H9 (cell line): ENCODE data around the gene CAMK2B. TPM values are rescaled to one million over a fixed set of nuclear protein-coding genes. Genes with fewer than 3 reads are reported as not detected.

Experiments used
- DNase-seq: peaks from one replicate; pipeline ENCODE4 v3.0.0-alpha.2; 2017
- H2AFZ ChIP-seq: one replicate; pipeline ENCODE4 v1.6.1; 2013; ENCODE audit warnings: mild to moderate bottlenecking, low read length, control low read depth, moderate library complexity
- H2AK5ac ChIP-seq: 2 replicates; pipeline ENCODE4 v1.6.1; 2013; ENCODE audit warnings: low read length, control low read depth, mixed read lengths; ENCODE audit not compliant: insufficient read length
- H2BK120ac ChIP-seq: one replicate; pipeline ENCODE4 v1.6.1; 2013; ENCODE audit warnings: low read depth, mild to moderate bottlenecking, low read length, control low read depth, inconsistent platforms; ENCODE audit not compliant: poor library complexity, severe bottlenecking
- H2BK12ac ChIP-seq: 2 replicates; pipeline ENCODE4 v1.6.1; 2013; ENCODE audit warnings: low read length, control low read depth, mixed read lengths, low read depth; ENCODE audit not compliant: insufficient read length
- H2BK15ac ChIP-seq: 2 replicates; pipeline ENCODE4 v1.6.1; 2013; ENCODE audit warnings: low read depth, low read length, control low read depth
- H2BK20ac ChIP-seq: one replicate; pipeline ENCODE4 v1.6.1; 2013; ENCODE audit warnings: low read depth, mild to moderate bottlenecking, low read length, control low read depth, inconsistent platforms; ENCODE audit not compliant: poor library complexity, severe bottlenecking
- H2BK5ac ChIP-seq: 2 replicates; pipeline ENCODE4 v1.6.1; 2013; ENCODE audit warnings: low read length, control low read depth, mixed read lengths; ENCODE audit not compliant: insufficient read length
- H3K14ac ChIP-seq: 2 replicates; pipeline ENCODE4 v1.6.1; 2013; ENCODE audit warnings: low read length, control low read depth; ENCODE audit not compliant: insufficient read depth
- H3K18ac ChIP-seq: 2 replicates; pipeline ENCODE4 v1.6.1; 2013; ENCODE audit warnings: low read depth, mild to moderate bottlenecking, mixed read lengths, low read length, control low read depth; ENCODE audit not compliant: insufficient read length
- H3K23ac ChIP-seq: 2 replicates; pipeline ENCODE4 v1.6.1; 2013; ENCODE audit warnings: low read length, control low read depth, mixed read lengths, low read depth; ENCODE audit not compliant: insufficient read length
- H3K23me2 ChIP-seq: 2 replicates; pipeline ENCODE4 v1.6.1; 2013; ENCODE audit warnings: low read depth, mild to moderate bottlenecking, mixed read lengths, low read length, control low read depth; ENCODE audit not compliant: insufficient read length, poor library complexity, severe bottlenecking
- H3K27ac ChIP-seq: 2 replicates; pipeline ENCODE4 v1.5.1; 2013; ENCODE audit warnings: low read length, control low read depth, mixed read lengths, low read depth; ENCODE audit not compliant: insufficient read length
- H3K27me3 ChIP-seq: 2 replicates; pipeline ENCODE4 v1.6.1; 2013; ENCODE audit warnings: low read length, control low read depth, inconsistent platforms; ENCODE audit not compliant: insufficient read depth
- H3K4ac ChIP-seq: 2 replicates; pipeline ENCODE4 v1.6.1; 2013; ENCODE audit warnings: low read depth, mild to moderate bottlenecking, control low read depth, inconsistent platforms, low read length, moderate library complexity
- H3K4me1 ChIP-seq: 2 replicates; pipeline ENCODE4 v1.6.1; 2013; ENCODE audit warnings: low read length, control low read depth, inconsistent platforms; ENCODE audit not compliant: insufficient read depth
- H3K4me2 ChIP-seq: 2 replicates; pipeline ENCODE4 v1.6.1; 2013; ENCODE audit warnings: low read length, control low read depth, mixed read lengths; ENCODE audit not compliant: insufficient read length, insufficient read depth
- H3K56ac ChIP-seq: 2 replicates; pipeline ENCODE4 v1.6.1; 2013; ENCODE audit warnings: low read depth, mild to moderate bottlenecking, mixed read lengths, low read length, control low read depth; ENCODE audit not compliant: insufficient read length
- H3K79me1 ChIP-seq: 2 replicates; pipeline ENCODE4 v1.6.1; 2013; ENCODE audit warnings: low read depth, mild to moderate bottlenecking, moderate library complexity, low read length, control low read depth, inconsistent platforms; ENCODE audit not compliant: insufficient read depth, poor library complexity, severe bottlenecking
- H3K79me2 ChIP-seq: 2 replicates; pipeline ENCODE4 v1.6.1; 2013; ENCODE audit warnings: low read length, control low read depth, inconsistent platforms; ENCODE audit not compliant: insufficient read depth
- H3K9ac ChIP-seq: 2 replicates; pipeline ENCODE4 v1.6.1; 2013; ENCODE audit warnings: low read length, control low read depth, mixed read lengths; ENCODE audit not compliant: insufficient read length; ENCODE audit errors: extremely low read depth
- H3K9me3 ChIP-seq: one replicate; pipeline ENCODE4 v1.6.1; 2013; ENCODE audit warnings: low read depth, low read length, inconsistent platforms; ENCODE audit not compliant: control insufficient read depth
- H3T11ph ChIP-seq: one replicate; pipeline ENCODE4 v1.6.1; 2013; ENCODE audit warnings: mild to moderate bottlenecking, low read length, control low read depth, inconsistent platforms
- H4K20me1 ChIP-seq: one replicate; pipeline ENCODE4 v1.6.1; 2013; ENCODE audit not compliant: control insufficient read depth, insufficient read length, insufficient read depth
- H4K5ac ChIP-seq: 2 replicates; pipeline ENCODE4 v1.6.1; 2013; ENCODE audit warnings: low read depth, mild to moderate bottlenecking, mixed read lengths, low read length, control low read depth; ENCODE audit not compliant: insufficient read length
- H4K8ac ChIP-seq: replicated peaks from 2 replicates; pipeline ENCODE4 v1.6.1; 2013; ENCODE audit warnings: low read length, control low read depth, mixed read lengths, low read depth; ENCODE audit not compliant: insufficient read length
- H4K91ac ChIP-seq: 2 replicates; pipeline ENCODE4 v1.6.1; 2013; ENCODE audit warnings: low read depth, mild to moderate bottlenecking, moderate library complexity, mixed read lengths, low read length, control low read depth; ENCODE audit not compliant: insufficient read length
- H3K27ac Mint-ChIP-seq, 3 experiments: 2 replicates in 2 of 3; 3 replicates in 1 of 3; pipeline ENCODE4 v1.8.0; 2020 to 2021; ENCODE audit warnings: mixed read lengths in 3 of 3, mild to moderate bottlenecking in 1 of 3, moderate library complexity in 1 of 3
- H3K27me3 Mint-ChIP-seq: 2 replicates; pipeline ENCODE4 v1.8.0; 2021; ENCODE audit warnings: low read depth, mild to moderate bottlenecking, moderate library complexity, mixed read lengths
- H3K36me3 Mint-ChIP-seq, 3 experiments: 2 replicates in 2 of 3; 3 replicates in 1 of 3; pipeline ENCODE4 v1.8.0; 2020 to 2021; ENCODE audit warnings: low read depth in 3 of 3, mixed read lengths in 3 of 3; ENCODE audit not compliant: insufficient read depth in 1 of 3
- H3K4me1 Mint-ChIP-seq, 2 experiments: 2 replicates each; pipeline ENCODE4 v1.8.0; 2020; ENCODE audit warnings: mixed read lengths in 2 of 2
- H3K4me3 Mint-ChIP-seq, 2 experiments: 2 replicates in 1 of 2; 3 replicates in 1 of 2; pipeline ENCODE4 v1.8.0; 2020 to 2021; ENCODE audit warnings: mild to moderate bottlenecking in 2 of 2, mixed read lengths in 2 of 2, moderate library complexity in 1 of 2
- H3K9me3 Mint-ChIP-seq, 2 experiments: 2 replicates in 1 of 2; 3 replicates in 1 of 2; pipeline ENCODE4 v1.8.0; 2020; ENCODE audit warnings: mild to moderate bottlenecking in 2 of 2, mixed read lengths in 2 of 2, moderate library complexity in 1 of 2
- WGBS: extraction: QIAGEN DNeasy Blood & Tissue Kit; methylation state at CpG from one replicate; pipeline ENCODE4 v1.1.7; 2013; ENCODE audit warnings: missing lambda C conversion rate, low lambda C conversion rate, mixed read lengths; ENCODE audit not compliant: insufficient read length; ENCODE audit errors: extremely low coverage; 5-methylcytosine and 5-hydroxymethylcytosine counted together
- total RNA-seq: library from RNA; stranded (reverse); gene quantifications from 2 replicates; pipeline ENCODE4 v1.2.1, GENCODE V29; 2021
- TF ChIP-seq, protein P1 (sequence below): fragments of 200-600 bp; sonication (generic); conservative IDR thresholded peaks from 3 replicates; pipeline ENCODE4 v1.8.0; 2021; ENCODE audit warnings: antibody characterized with exemption, mild to moderate bottlenecking

Gene CAMK2B
- total RNA-seq, 1 experiment from 2014 or later = 0.17 TPM

- H4K8ac ChIP-seq = no peak overlapping the region
- no peaks in the 10 kb centered on the region for H3K79me2 ChIP-seq
- H2BK20ac ChIP-seq = no peak overlapping the region
- H2BK12ac ChIP-seq = no peak overlapping the region
- no peaks in the 10 kb centered on the region for H4K20me1 ChIP-seq
- H3K56ac ChIP-seq = no peak overlapping the region
- no peak overlapping the region for H3K9ac ChIP-seq
- peaks cover 31% of the 10 kb centered on the region; the same call in 1 of the 2 replicates for H3K27me3 ChIP-seq
- H3K4me3 Mint-ChIP-seq = peak overlapping the region; percentile 26 to 73; a peak in 2 of 5 replicates
- H4K5ac ChIP-seq = no peak overlapping the region
- no peak overlapping the region for H3K4ac ChIP-seq
- H3K4me1 ChIP-seq = no peaks in the 10 kb centered on the region
- no peaks in the 10 kb centered on the region for H3K9me3 ChIP-seq
- H4K91ac ChIP-seq = no peak overlapping the region
- no peak overlapping the region for H2BK5ac ChIP-seq
- no peak overlapping the region for H3K23ac ChIP-seq
- H3K18ac ChIP-seq = no peak overlapping the region
- peaks cover 11 to 25% of the 10 kb centered on the region in 2 experiments for H3K4me1 Mint-ChIP-seq
- H3K27ac ChIP-seq = no peak overlapping the region
- H2BK15ac ChIP-seq = no peak overlapping the region
- no peak overlapping the region for H2AFZ ChIP-seq
- H3K36me3 Mint-ChIP-seq = no peaks in the 10 kb centered on the region; a peak in 1 of 7 replicates
- TF ChIP-seq, protein P1, sequence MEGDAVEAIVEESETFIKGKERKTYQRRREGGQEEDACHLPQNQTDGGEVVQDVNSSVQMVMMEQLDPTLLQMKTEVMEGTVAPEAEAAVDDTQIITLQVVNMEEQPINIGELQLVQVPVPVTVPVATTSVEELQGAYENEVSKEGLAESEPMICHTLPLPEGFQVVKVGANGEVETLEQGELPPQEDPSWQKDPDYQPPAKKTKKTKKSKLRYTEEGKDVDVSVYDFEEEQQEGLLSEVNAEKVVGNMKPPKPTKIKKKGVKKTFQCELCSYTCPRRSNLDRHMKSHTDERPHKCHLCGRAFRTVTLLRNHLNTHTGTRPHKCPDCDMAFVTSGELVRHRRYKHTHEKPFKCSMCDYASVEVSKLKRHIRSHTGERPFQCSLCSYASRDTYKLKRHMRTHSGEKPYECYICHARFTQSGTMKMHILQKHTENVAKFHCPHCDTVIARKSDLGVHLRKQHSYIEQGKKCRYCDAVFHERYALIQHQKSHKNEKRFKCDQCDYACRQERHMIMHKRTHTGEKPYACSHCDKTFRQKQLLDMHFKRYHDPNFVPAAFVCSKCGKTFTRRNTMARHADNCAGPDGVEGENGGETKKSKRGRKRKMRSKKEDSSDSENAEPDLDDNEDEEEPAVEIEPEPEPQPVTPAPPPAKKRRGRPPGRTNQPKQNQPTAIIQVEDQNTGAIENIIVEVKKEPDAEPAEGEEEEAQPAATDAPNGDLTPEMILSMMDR = no peak
- WGBS = no CpG with 5 or more reads among the region's 12 CpGs
- H3K14ac ChIP-seq = no peak overlapping the region; the same call in 1 of the 2 replicates
- H2BK120ac ChIP-seq = no peak overlapping the region
- peaks cover 5% of the 10 kb centered on the region for H3K23me2 ChIP-seq
- H3K27ac Mint-ChIP-seq = no peak overlapping the region
- DNase-seq = no peak
- no peaks in the 10 kb centered on the region for H3K79me1 ChIP-seq
- H3K4me2 ChIP-seq = peak overlapping the region; percentile 41
- H3T11ph ChIP-seq = no peak overlapping the region
- peaks cover 73% of the 10 kb centered on the region for H3K27me3 Mint-ChIP-seq
- H3K9me3 Mint-ChIP-seq = no peaks in the 10 kb centered on the region; a peak in 1 of 5 replicates
- H2AK5ac ChIP-seq = no peak overlapping the region
Measured at GRCh38 chr7:44326261-44327125, 1.1 kb upstream of the CAMK2B start.
